ENCODE data around the gene HSD17B13.

- TF ChIP-seq CTCF (IDR thresholded peaks at IDR 0.05) (no peak), POLR2A (IDR thresholded peaks at IDR 0.05) (no peak), POLR2AphosphoS5 (IDR thresholded peaks at IDR 0.05) (no peak), EP300 (IDR thresholded peaks at IDR 0.05) (no peak)
These were observed 20.2 kb upstream of the HSD17B13 start for GRCh38 chr4:87342872-87343271.
